BE2C (cell line): ENCODE results near the gene DYRK1A.

Experiments used
- DNase-seq: peaks from one replicate; pipeline ENCODE4 v3.0.0-alpha.2; 2020
- H3K27me3 ChIP-seq: fragments of 250-450 bp; sonication (Bioruptor Pico); 2 replicates; pipeline ENCODE4 v1.5.1; 2020; ENCODE audit warnings: mild to moderate bottlenecking
- H3K36me3 ChIP-seq: fragments of 250-450 bp; sonication (Bioruptor Pico); 2 replicates; pipeline ENCODE4 v1.5.1; 2020; ENCODE audit warnings: mild to moderate bottlenecking
- H3K4me1 ChIP-seq: fragments of 250-450 bp; sonication (Bioruptor Pico); 2 replicates; pipeline ENCODE4 v1.5.1; 2020
- H3K4me3 ChIP-seq: 2 replicates; pipeline ENCODE4 v1.5.1; 2011; ENCODE audit warnings: low read depth, low read length
- H3K9me3 ChIP-seq: fragments of 250-450 bp; sonication (Bioruptor Pico); 2 replicates; pipeline ENCODE4 v1.5.1; 2020
- TF ChIP-seq, protein P1 (sequence below): IDR thresholded peaks from 2 replicates; pipeline ENCODE4 v1.5.1; 2012; ENCODE audit warnings: mild to moderate bottlenecking, low read depth, low read length

Gene DYRK1A

DNA sequence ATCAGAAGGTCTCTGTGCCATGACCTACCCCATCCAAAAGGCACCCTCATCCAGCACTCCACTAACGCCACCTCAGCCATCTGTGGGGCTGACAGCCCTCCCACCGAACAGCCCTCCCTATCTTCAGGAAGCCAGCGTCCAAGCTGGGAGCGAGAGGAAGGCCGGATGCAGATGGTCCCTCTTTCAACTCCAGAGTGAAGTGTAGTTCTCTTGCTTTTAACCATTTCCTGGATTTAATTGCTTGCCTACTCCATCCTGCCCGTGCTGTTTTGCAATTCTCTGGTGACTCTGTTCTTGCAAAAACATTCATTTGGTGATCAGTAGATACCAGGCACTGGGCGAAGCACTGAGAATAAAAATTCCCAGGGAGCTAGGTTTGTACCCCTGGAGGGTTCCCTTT, 8.2 kb upstream of the DYRK1A start:
- Histone ChIP-seq H3K4me1 (no peaks in the 10 kb centered on the region), H3K36me3 (no peaks in the 10 kb centered on the region), H3K27me3 (no peaks in the 10 kb centered on the region), H3K9me3 (no peaks in the 10 kb centered on the region), H3K4me3 (no peak overlapping the region)
- TF ChIP-seq, protein P1, sequence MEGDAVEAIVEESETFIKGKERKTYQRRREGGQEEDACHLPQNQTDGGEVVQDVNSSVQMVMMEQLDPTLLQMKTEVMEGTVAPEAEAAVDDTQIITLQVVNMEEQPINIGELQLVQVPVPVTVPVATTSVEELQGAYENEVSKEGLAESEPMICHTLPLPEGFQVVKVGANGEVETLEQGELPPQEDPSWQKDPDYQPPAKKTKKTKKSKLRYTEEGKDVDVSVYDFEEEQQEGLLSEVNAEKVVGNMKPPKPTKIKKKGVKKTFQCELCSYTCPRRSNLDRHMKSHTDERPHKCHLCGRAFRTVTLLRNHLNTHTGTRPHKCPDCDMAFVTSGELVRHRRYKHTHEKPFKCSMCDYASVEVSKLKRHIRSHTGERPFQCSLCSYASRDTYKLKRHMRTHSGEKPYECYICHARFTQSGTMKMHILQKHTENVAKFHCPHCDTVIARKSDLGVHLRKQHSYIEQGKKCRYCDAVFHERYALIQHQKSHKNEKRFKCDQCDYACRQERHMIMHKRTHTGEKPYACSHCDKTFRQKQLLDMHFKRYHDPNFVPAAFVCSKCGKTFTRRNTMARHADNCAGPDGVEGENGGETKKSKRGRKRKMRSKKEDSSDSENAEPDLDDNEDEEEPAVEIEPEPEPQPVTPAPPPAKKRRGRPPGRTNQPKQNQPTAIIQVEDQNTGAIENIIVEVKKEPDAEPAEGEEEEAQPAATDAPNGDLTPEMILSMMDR: no peak
- DNase-seq: no peak

DNA sequence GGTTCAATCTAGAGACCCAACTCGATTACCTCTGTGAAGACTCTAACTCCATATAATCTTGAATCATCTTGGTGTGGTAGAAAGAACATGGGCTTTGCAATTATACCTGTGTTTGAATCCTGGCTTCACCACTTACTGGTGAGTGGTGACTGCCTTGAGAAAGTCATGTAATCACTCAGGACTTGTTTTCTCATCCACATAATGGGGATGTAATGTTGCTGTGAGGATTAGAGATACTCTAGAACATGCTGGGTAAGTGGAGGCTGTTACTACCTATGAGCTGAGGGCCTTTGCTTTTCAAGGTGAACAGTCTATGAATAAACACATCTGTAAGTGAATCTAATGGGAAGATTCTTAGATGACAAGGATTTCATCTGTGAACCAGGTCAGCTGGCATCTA, 2.6 kb upstream of the DYRK1A start:
- Histone ChIP-seq H3K9me3 (no peaks in the 10 kb centered on the region), H3K4me3 (no peak overlapping the region)

DNA sequence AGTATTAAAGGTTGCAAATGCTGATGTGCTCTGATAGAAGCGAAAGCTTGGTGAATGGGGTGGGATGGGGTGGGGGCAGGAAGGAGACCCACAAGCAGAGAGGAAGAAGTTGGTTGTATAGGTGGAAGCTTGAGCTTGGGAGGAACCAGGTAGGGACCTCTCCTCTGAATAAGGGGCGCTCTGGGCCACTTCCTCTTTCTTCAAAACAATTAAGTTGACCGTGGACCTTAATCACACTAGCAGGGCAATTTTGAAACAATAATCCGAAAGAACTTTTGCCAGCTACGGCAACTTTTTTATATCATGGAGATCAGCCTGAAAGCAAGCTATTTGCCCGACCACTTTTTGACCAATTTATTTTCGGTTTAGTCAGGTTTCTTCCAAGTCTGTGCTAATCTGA, 1.9 kb upstream of the DYRK1A start:
- no peaks in the 10 kb centered on the region for H3K9me3 ChIP-seq
- no peak overlapping the region for H3K4me3 ChIP-seq
- H3K36me3 ChIP-seq: peaks cover 3% of the 10 kb centered on the region; the same call in 1 of the 2 replicates
- no peak for DNase-seq
- TF ChIP-seq, protein P1: no peak
- no peaks in the 10 kb centered on the region for H3K4me1 ChIP-seq
- H3K27me3 ChIP-seq: no peaks in the 10 kb centered on the region

More for the DNA sequence above, 2.6 kb upstream of the DYRK1A start:
- Histone ChIP-seq H3K36me3 (peaks cover 3% of the 10 kb centered on the region; the same call in 1 of the 2 replicates), H3K27me3 (no peaks in the 10 kb centered on the region), H3K4me1 (no peaks in the 10 kb centered on the region)
- TF ChIP-seq, protein P1: no peak
- DNase-seq: no peak

DNA sequence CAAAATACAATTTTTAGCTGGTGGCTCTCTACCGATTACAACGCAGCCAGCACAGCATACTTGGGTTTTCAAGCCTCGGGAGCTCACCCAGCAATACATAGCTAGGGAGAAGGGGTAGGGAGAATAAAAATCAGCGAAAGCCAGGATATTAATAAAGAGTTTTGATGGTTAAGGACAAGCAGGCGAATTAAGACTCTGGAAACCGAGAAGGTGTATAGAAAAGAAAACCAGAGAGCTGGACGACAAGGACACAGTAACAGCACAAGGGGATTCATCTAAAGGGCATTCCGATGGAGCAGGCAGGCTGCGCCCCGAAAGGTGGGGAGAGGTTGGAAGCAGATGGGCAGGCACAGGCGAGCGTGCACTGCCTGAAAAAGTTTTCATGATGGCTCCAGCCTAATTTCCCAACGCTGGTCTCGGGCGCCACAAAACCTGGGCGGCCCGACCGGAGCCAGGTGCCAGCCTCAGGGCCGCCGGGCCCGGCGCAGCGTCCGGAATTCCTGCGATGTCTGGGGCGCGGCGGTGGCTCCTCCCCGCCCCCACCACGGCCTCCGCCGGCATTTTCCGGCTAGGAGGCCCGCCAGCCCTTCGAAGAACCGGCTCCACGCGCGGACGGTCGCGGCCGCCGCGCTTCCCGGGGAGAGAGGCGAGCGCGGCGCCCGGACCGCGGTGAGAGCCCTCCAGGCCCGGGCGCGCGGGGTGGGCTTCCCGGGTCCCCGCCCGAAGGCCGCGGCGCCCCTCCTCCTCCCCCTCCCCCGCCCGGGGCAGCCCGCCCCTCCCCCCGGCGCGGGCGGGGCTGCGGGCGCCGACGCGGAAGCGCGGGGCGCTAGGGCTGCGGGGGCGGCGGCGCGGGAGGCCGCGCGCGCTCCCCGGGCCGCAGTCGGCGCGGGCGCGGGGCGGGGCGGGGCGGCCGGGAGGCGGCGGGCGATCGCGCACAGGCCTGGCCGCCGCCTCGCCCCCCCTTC, 774 bp upstream of the DYRK1A start:
- Histone ChIP-seq H3K9me3 (no peaks in the 10 kb centered on the region), H3K4me3 (peak overlapping the region; percentile 81), H3K27me3 (no peaks in the 10 kb centered on the region), H3K4me1 (no peaks in the 10 kb centered on the region), H3K36me3 (peaks cover 3% of the 10 kb centered on the region; the same call in 1 of the 2 replicates)
- peak; percentile 71 for DNase-seq
- TF ChIP-seq, protein P1: no peak

DNA sequence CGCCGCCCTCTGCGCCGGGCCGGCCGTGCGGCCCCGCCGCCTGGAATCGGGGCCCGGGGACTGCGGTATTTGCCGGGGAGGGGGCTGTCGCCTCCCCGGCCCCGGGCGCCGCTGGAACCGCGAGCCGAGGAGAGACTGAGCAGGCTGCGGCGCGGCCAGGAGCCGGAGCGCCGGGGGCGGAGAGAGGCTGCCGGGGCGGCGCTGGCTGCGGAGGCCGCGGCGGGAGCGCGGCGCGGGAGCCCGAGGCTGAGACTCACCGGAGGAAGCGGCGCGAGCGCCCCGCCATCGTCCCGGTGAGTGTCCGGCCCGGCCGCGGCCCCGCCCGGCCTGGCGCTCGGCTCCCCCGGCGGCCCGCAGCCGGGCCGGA, 746 bp downstream of the DYRK1A start:
- Histone ChIP-seq H3K4me3 (peak overlapping the region; percentile 85), H3K9me3 (no peaks in the 10 kb centered on the region), H3K36me3 (peaks cover 3% of the 10 kb centered on the region; the same call in 1 of the 2 replicates), H3K27me3 (no peaks in the 10 kb centered on the region), H3K4me1 (no peaks in the 10 kb centered on the region)
- DNase-seq: peak; percentile 11
- TF ChIP-seq, protein P1: no peak
